Measurements from ENCODE around the gene KCTD17. TPM values are rescaled to one million over a fixed set of nuclear protein-coding genes. Genes with fewer than 3 reads are reported as not detected.

Gene KCTD17
- total and polyA plus RNA-seq, 2 of the 13 experiments (the other 11 are each of a cell fraction or from before 2014, with no cell fraction given): 5.3 to 11.7 TPM

- TF ChIP-seq ZNF121 (CRISPR knock-in tag; IDR thresholded peaks at IDR 0.05) (0 out of 2 replicates have a peak, but pooled peaks have one; percentile 10), RBFOX2 (IDR thresholded peaks at IDR 0.05; ENCODE audit: low read depth, low read length) (0 out of 2 replicates have a peak, but pooled peaks have one; percentile 35), ZNF143 (CRISPR knock-in tag; IDR thresholded peaks at IDR 0.05) (peak; percentile 83), ZSCAN31 (CRISPR knock-in tag; IDR thresholded peaks at IDR 0.05; ENCODE audit: low read depth) (0 out of 2 replicates have a peak, but pooled peaks have one; percentile 26), ZNF687 (CRISPR knock-in tag; IDR thresholded peaks at IDR 0.05) (peak; percentile 36), ZFY (CRISPR knock-in tag; IDR thresholded peaks at IDR 0.05) (peak; percentile 65), RBAK (CRISPR knock-in tag; IDR thresholded peaks at IDR 0.05) (no peak), HNRNPK (IDR thresholded peaks at IDR 0.05; ENCODE audit: low read depth, low read length, poor library complexity, severe bottlenecking) (peak; percentile 42), GABPB1 (CRISPR knock-in tag; IDR thresholded peaks at IDR 0.05) (peak; percentile 77), SAFB2 (CRISPR knock-in tag; IDR thresholded peaks at IDR 0.05; ENCODE audit: borderline replicate concordance, low read depth) (no peak), PATZ1 (CRISPR knock-in tag; IDR thresholded peaks at IDR 0.05) (peak; percentile 43; the same call in 1 of the 2 replicates), ZNF446 (CRISPR knock-in tag; IDR thresholded peaks at IDR 0.05) (no peak), ZNF574 (CRISPR knock-in tag; IDR thresholded peaks at IDR 0.05) (peak; percentile 93), RFX1 (IDR thresholded peaks at IDR 0.05) (peak; percentile 26; the same call in 1 of the 2 replicates), MYC (CRISPR knock-in tag; IDR thresholded peaks at IDR 0.05; ENCODE audit: borderline replicate concordance) (peak; percentile 7; the same call in 1 of the 2 replicates), RFX3 (CRISPR knock-in tag; IDR thresholded peaks at IDR 0.05) (peak; percentile 59), MTA1 (CRISPR knock-in tag; IDR thresholded peaks at IDR 0.05; ENCODE audit: borderline replicate concordance) (no peak), ZNF777 (CRISPR knock-in tag; IDR thresholded peaks at IDR 0.05) (0 out of 2 replicates have a peak, but pooled peaks have one; percentile 12), NR2C2 (CRISPR knock-in tag; IDR thresholded peaks at IDR 0.05; ENCODE audit: borderline replicate concordance) (peak; percentile 35; the same call in 1 of the 2 replicates), THAP11 (CRISPR knock-in tag; IDR thresholded peaks at IDR 0.05) (peak; percentile 95)
Measured at GRCh38 chr22:37051391-37052385, at the start of gene KCTD17 (continued).
